HepG2 (cell line): ENCODE results near the gene USP7. TPM values are rescaled to one million over a fixed set of nuclear protein-coding genes. Genes with fewer than 3 reads are reported as not detected.

ENCODE experiments used
- ATF7-NPFF ChIP-seq: sonication (generic); formaldehyde crosslinking; IDR thresholded peaks from 2 replicates; pipeline ENCODE4 v1.8.1; 2023; ENCODE audit warnings: mild to moderate bottlenecking, low read depth, missing genetic modification reagents, moderate library complexity
- E2F5 ChIP-seq: sonication (generic); formaldehyde crosslinking; conservative IDR thresholded peaks from 2 replicates; pipeline ENCODE4 v1.4.0; 2020; ENCODE audit warnings: missing genetic modification reagents
- MAZ ChIP-seq, 2 experiments: sonication (generic) in 1 of 2; formaldehyde crosslinking in 1 of 2; IDR thresholded peaks; 2 replicates each; pipeline versions ENCODE4 v1.5.0 to v1.6.1; 2012 to 2020; ENCODE audit warnings: low read depth in 2 of 2, mild to moderate bottlenecking in 2 of 2, borderline replicate concordance in 1 of 2, improper control_type of control experiment in 1 of 2, low read length in 1 of 2, missing genetic modification reagents in 1 of 2, moderate library complexity in 1 of 2
- MEIS2 ChIP-seq: sonication (generic); formaldehyde crosslinking; IDR thresholded peaks from 2 replicates; pipeline ENCODE4 v1.9.0; 2021; ENCODE audit warnings: mild to moderate bottlenecking, missing genetic modification reagents
- MIER2 ChIP-seq: IDR thresholded peaks from 2 replicates; pipeline ENCODE4 v1.6.1; 2016; ENCODE audit warnings: missing biosample characterization, missing genetic modification reagents
- MLXIP ChIP-seq: sonication (generic); formaldehyde crosslinking; IDR thresholded peaks from 2 replicates; pipeline ENCODE4 v1.9.0; 2021; ENCODE audit warnings: missing genetic modification reagents, borderline replicate concordance
- POLR2G ChIP-seq: fragments of 200-400 bp; formaldehyde crosslinking; IDR thresholded peaks from 2 replicates; pipeline ENCODE4 v1.6.1; 2018; ENCODE audit warnings: mild to moderate bottlenecking, low read depth, low read length, moderate library complexity
- SP5 ChIP-seq: IDR thresholded peaks from 2 replicates; pipeline ENCODE4 v1.6.1; 2016; ENCODE audit warnings: low read depth, borderline replicate concordance
- SYNCRIP ChIP-seq: fragments of 200-400 bp; formaldehyde crosslinking; IDR thresholded peaks from 2 replicates; pipeline ENCODE4 v1.6.1; 2018; ENCODE audit warnings: mild to moderate bottlenecking, low read depth, low read length; ENCODE audit not compliant: insufficient read depth
- ZNF296 ChIP-seq: sonication (generic); formaldehyde crosslinking; conservative IDR thresholded peaks from 2 replicates; pipeline ENCODE4 v1.5.0; 2020; ENCODE audit warnings: mild to moderate bottlenecking, missing genetic modification reagents
- ZNF562 ChIP-seq: sonication (generic); formaldehyde crosslinking; IDR thresholded peaks from 2 replicates; pipeline ENCODE4 v1.8.0; 2022; ENCODE audit warnings: missing genetic modification reagents, borderline replicate concordance
- ZNF569 ChIP-seq: sonication (generic); formaldehyde crosslinking; IDR thresholded peaks from 2 replicates; pipeline ENCODE4 v1.5.0; 2020; ENCODE audit warnings: mild to moderate bottlenecking, missing genetic modification reagents, moderate library complexity, borderline replicate concordance
- ZNF614 ChIP-seq: IDR thresholded peaks from 2 replicates; pipeline ENCODE4 v1.6.1; 2018; ENCODE audit warnings: missing biosample characterization, missing genetic modification reagents, inconsistent platforms, borderline replicate concordance
- polyA plus RNA-seq, 8 experiments: library from polyadenylated mRNA; depleted of rRNA in 3 of 8; stranded (reverse) in 7 of 8; unstranded in 1 of 8; fragments of >200 nt; fragmentation: Illumina TruSeq in 4 of 8; extraction: Trizol in 4 of 8; gene quantifications; 2 replicates each; pipeline versions ENCODE4 v1.2.1 to v1.2.3, GENCODE V29; 2011 to 2016; ENCODE audit warnings: low read depth in 4 of 8, missing spikeins in 1 of 8, mixed read lengths in 1 of 8; ENCODE audit not compliant: insufficient read depth in 1 of 8
- total RNA-seq, 5 experiments: library from RNA; depleted of rRNA; stranded (reverse); fragments of >200 nt; fragmentation: Illumina TruSeq; extraction: Trizol; gene quantifications; 2 replicates each; pipeline ENCODE4 v1.2.3, GENCODE V29; 2016; ENCODE audit warnings: low read depth in 1 of 5
- TF ChIP-seq, protein P1 (sequence below): sonication (generic); formaldehyde crosslinking; IDR thresholded peaks from 2 replicates; pipeline ENCODE4 v1.4.0; 2020; ENCODE audit warnings: missing genetic modification reagents
- TF ChIP-seq, protein P2 (sequence below): sonication (generic); formaldehyde crosslinking; IDR thresholded peaks from 2 replicates; pipeline ENCODE4 v1.4.0; 2020; ENCODE audit warnings: missing genetic modification reagents, borderline replicate concordance
- TF ChIP-seq, protein P3 (sequence below): sonication (generic); formaldehyde crosslinking; IDR thresholded peaks from 2 replicates; pipeline ENCODE4 v1.4.0; 2020; ENCODE audit warnings: missing genetic modification reagents

USP7 gene
- total and polyA plus RNA-seq, 2 of the 13 experiments (the other 11 are each of a cell fraction or from before 2014, with no cell fraction given) = 52.5 to 173 TPM

DNA sequence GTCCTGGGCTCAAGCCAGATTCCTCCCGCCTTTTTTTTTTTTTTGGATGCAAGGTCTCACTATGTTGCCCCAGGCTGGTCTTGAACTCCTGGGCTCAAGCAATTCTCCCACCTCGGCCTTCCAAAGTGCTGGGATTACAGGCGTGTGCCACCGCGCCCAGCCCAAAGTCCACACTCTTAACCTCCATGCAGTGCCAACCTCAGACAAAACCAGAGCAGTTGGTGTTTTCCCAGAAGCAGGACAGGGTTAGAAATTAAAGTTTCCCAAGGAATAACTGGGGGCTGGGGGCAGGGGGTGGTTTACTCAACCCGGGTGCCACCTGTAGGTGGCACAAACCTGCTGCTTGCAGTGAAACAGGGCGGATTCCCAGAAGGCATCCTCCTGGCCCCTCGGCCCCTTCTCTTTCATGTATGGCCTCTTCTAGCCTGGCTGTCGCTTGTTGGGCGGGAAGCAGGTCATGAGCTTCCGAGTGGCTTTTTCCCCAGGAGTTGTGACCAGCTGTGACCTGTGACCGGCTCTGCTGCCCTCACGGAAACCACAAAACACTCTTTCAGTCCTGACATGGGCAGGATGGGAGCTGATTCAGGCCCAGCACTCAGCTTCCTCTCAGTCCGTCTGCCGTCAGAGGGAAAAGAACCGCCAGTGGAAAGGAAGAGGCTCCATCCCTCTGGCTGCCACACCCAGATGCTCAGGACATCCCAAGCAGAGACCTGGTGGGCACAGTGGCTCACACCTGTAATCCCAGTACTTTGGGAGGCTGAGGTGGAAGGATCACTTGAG is 25.6 kb upstream of the USP7 start (continued):
- TF ChIP-seq MLXIP (no peak), SP5 (CRISPR knock-in tag) (0 out of 2 replicates have a peak, but pooled peaks have one; percentile 45), POLR2G (no peak), ATF7-NPFF (CRISPR knock-in tag) (no peak), SYNCRIP (no peak), ZNF562 (CRISPR knock-in tag) (no peak), ZNF296 (CRISPR knock-in tag) (no peak), MEIS2 (peak; percentile 63; the same call in 1 of the 2 replicates), MAZ (IDR thresholded peaks at IDR 0.05; ENCODE audit: borderline replicate concordance, low read depth, low read length) (no peak), MAZ (CRISPR knock-in tag; IDR thresholded peaks at IDR 0.05; ENCODE audit: low read depth) (no peak), MIER2 (CRISPR knock-in tag) (peak; percentile 48; the same call in 1 of the 2 replicates), ZNF569 (CRISPR knock-in tag) (0 out of 2 replicates have a peak, but pooled peaks have one; percentile 37), E2F5 (CRISPR knock-in tag) (no peak), ZNF614 (peak; percentile 50; the same call in 1 of the 2 replicates)
- TF ChIP-seq, protein P1, sequence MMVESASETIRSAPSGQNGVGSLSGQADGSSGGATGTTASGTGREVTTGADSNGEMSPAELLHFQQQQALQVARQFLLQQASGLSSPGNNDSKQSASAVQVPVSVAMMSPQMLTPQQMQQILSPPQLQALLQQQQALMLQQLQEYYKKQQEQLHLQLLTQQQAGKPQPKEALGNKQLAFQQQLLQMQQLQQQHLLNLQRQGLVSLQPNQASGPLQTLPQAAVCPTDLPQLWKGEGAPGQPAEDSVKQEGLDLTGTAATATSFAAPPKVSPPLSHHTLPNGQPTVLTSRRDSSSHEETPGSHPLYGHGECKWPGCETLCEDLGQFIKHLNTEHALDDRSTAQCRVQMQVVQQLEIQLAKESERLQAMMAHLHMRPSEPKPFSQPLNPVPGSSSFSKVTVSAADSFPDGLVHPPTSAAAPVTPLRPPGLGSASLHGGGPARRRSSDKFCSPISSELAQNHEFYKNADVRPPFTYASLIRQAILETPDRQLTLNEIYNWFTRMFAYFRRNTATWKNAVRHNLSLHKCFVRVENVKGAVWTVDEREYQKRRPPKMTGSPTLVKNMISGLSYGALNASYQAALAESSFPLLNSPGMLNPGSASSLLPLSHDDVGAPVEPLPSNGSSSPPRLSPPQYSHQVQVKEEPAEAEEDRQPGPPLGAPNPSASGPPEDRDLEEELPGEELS (CRISPR knock-in tag) = 0 out of 2 replicates have a peak, but pooled peaks have one; percentile 49
- TF ChIP-seq, protein P2, sequence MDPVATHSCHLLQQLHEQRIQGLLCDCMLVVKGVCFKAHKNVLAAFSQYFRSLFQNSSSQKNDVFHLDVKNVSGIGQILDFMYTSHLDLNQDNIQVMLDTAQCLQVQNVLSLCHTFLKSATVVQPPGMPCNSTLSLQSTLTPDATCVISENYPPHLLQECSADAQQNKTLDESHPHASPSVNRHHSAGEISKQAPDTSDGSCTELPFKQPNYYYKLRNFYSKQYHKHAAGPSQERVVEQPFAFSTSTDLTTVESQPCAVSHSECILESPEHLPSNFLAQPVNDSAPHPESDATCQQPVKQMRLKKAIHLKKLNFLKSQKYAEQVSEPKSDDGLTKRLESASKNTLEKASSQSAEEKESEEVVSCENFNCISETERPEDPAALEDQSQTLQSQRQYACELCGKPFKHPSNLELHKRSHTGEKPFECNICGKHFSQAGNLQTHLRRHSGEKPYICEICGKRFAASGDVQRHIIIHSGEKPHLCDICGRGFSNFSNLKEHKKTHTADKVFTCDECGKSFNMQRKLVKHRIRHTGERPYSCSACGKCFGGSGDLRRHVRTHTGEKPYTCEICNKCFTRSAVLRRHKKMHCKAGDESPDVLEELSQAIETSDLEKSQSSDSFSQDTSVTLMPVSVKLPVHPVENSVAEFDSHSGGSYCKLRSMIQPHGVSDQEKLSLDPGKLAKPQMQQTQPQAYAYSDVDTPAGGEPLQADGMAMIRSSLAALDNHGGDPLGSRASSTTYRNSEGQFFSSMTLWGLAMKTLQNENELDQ (CRISPR knock-in tag) = no peak
- TF ChIP-seq, protein P3, sequence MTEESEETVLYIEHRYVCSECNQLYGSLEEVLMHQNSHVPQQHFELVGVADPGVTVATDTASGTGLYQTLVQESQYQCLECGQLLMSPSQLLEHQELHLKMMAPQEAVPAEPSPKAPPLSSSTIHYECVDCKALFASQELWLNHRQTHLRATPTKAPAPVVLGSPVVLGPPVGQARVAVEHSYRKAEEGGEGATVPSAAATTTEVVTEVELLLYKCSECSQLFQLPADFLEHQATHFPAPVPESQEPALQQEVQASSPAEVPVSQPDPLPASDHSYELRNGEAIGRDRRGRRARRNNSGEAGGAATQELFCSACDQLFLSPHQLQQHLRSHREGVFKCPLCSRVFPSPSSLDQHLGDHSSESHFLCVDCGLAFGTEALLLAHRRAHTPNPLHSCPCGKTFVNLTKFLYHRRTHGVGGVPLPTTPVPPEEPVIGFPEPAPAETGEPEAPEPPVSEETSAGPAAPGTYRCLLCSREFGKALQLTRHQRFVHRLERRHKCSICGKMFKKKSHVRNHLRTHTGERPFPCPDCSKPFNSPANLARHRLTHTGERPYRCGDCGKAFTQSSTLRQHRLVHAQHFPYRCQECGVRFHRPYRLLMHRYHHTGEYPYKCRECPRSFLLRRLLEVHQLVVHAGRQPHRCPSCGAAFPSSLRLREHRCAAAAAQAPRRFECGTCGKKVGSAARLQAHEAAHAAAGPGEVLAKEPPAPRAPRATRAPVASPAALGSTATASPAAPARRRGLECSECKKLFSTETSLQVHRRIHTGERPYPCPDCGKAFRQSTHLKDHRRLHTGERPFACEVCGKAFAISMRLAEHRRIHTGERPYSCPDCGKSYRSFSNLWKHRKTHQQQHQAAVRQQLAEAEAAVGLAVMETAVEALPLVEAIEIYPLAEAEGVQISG = 0 out of 2 replicates have a peak, but pooled peaks have one; percentile 53
